Upper lobe of right lung (tissue), 1 donor: ENCODE measurements around the gene TAPT1. TPM values are rescaled to one million over a fixed set of nuclear protein-coding genes. Genes with fewer than 3 reads are reported as not detected.
"Not testable (repeated sequence)": the region's sequence is repeated elsewhere in the genome, so short reads cannot be mapped to it uniquely, and the experiment has no call there.

Experiments
- ATAC-seq: fragments of 200-7000 bp; cut with Tn5 transposase; one replicate; pipeline ENCODE4 v1.9.1; 2020; ENCODE audit warnings: mild to moderate bottlenecking, moderate library complexity
- DNase-seq: peaks from one replicate; pipeline ENCODE4 v3.0.0-alpha.2; 2020
- H3K27ac ChIP-seq: fragments of 200-600 bp; one replicate; pipeline ENCODE4 v1.8.0; 2022
- H3K27me3 ChIP-seq: fragments of 200-600 bp; one replicate; pipeline ENCODE4 v1.8.0; 2022; ENCODE audit warnings: mild to moderate bottlenecking
- H3K36me3 ChIP-seq: fragments of 200-600 bp; one replicate; pipeline ENCODE4 v1.8.0; 2022
- H3K4me1 ChIP-seq: fragments of 200-600 bp; one replicate; pipeline ENCODE4 v1.8.0; 2022
- H3K4me3 ChIP-seq: fragments of 200-600 bp; one replicate; pipeline ENCODE4 v1.8.0; 2022; ENCODE audit warnings: mild to moderate bottlenecking
- H3K9me3 ChIP-seq: fragments of 200-600 bp; one replicate; pipeline ENCODE4 v1.8.0; 2022
- CTCF ChIP-seq: fragments of 200-600 bp; IDR thresholded peaks from one replicate; pipeline ENCODE4 v1.8.0; 2022; ENCODE audit warnings: antibody characterized with exemption
- intact Hi-C: fragments of 100-400 bp; cut with DNase I; formaldehyde crosslinking; loops from one replicate; pipeline ENCODE4 v1.11.0; 2022
- total RNA-seq: library from RNA; stranded (reverse); fragmentation: NEBNext Ultra II Directional; extraction: Animal tissue kit (Norgen Biotek cat#: 25700); gene quantifications from one replicate; pipeline ENCODE4 v1.2.1, GENCODE V29; 2021
- donor health status: DM: no; HTN: yes; CAD: no; lungs with severe emphysema.

The TAPT1 gene
- total RNA-seq, 1 donor from 2014 or later, result 66.5 TPM

GRCh38 chr4:16202598-16202997 lies 23.7 kb downstream of the TAPT1 start:
- Histone ChIP-seq H3K36me3 (peaks cover 5% of the 10 kb centered on the region), H3K27ac (no peak overlapping the region), H3K27me3 (no peaks in the 10 kb centered on the region), H3K4me3 (no peak overlapping the region), H3K4me1 (peaks cover 29% of the 10 kb centered on the region), H3K9me3 (no peaks in the 10 kb centered on the region)
- intact Hi-C loops, result no loop called here
- TF ChIP-seq CTCF, result no peak
- ATAC-seq (no peak), DNase-seq (no peak)

- Histone ChIP-seq H3K4me3 (no peak overlapping the region), H3K9me3 (no peaks in the 10 kb centered on the region), H3K27ac (no peak overlapping the region), H3K4me1 (peaks cover 29% of the 10 kb centered on the region), H3K36me3 (peaks cover 5% of the 10 kb centered on the region), H3K27me3 (no peaks in the 10 kb centered on the region)
- peak; percentile 40 for TF ChIP-seq CTCF
- ATAC-seq (no peak), DNase-seq (no peak)
- intact Hi-C loops, result no loop called here
Measured at GRCh38 chr4:16199093-16199492, 27.2 kb downstream of the TAPT1 start.

- Histone ChIP-seq H3K4me3 (no peak overlapping the region), H3K27me3 (no peaks in the 10 kb centered on the region), H3K27ac (no peak overlapping the region), H3K4me1 (peaks cover 27% of the 10 kb centered on the region), H3K9me3 (no peaks in the 10 kb centered on the region), H3K36me3 (peaks cover 5% of the 10 kb centered on the region)
- no peak for TF ChIP-seq CTCF
- intact Hi-C loops, result no loop called here
- no peak for ATAC-seq
- DNase-seq, result no peak
Measured at GRCh38 chr4:16197876-16198665, 28.2 kb downstream of the TAPT1 start.

GRCh38 chr4:16196482-16197393 lies 29.5 kb downstream of the TAPT1 start:
- DNase-seq, result no peak
- Histone ChIP-seq H3K4me3 (peak overlapping the region; percentile 33), H3K27ac (peak overlapping the region; percentile 70), H3K9me3 (no peaks in the 10 kb centered on the region), H3K4me1 (peaks cover 30% of the 10 kb centered on the region), H3K27me3 (no peaks in the 10 kb centered on the region), H3K36me3 (peaks cover 5% of the 10 kb centered on the region)
- intact Hi-C loops, result no loop called here
- peak; percentile 51 for TF ChIP-seq CTCF
- ATAC-seq, result peak; percentile 97

- Histone ChIP-seq H3K36me3 (peaks cover 18% of the 10 kb centered on the region), H3K9me3 (no peaks in the 10 kb centered on the region), H3K27me3 (no peaks in the 10 kb centered on the region), H3K27ac (no peak overlapping the region), H3K4me1 (peaks cover 30% of the 10 kb centered on the region), H3K4me3 (no peak overlapping the region)
- intact Hi-C loops, result no loop called here
- DNase-seq (no peak), ATAC-seq (no peak)
- TF ChIP-seq CTCF, result no peak
Measured at GRCh38 chr4:16195209-16195608, 31.1 kb downstream of the TAPT1 start.

- H3K4me3 ChIP-seq, H3K27me3 ChIP-seq, H3K27ac ChIP-seq, ATAC-seq, DNase-seq, H3K9me3 ChIP-seq, intact Hi-C loops: not testable (repeated sequence)
- peaks cover 30% of the 10 kb centered on the region for H3K4me1 ChIP-seq
- H3K36me3 ChIP-seq, result peaks cover 18% of the 10 kb centered on the region
Measured at GRCh38 chr4:16194798-16195197, 31.5 kb downstream of the TAPT1 start.
